ENCODE results near the gene SRCIN1.
A peak's percentile ranks its signal among the peaks of the same experiment; 100 is the strongest.
"Not testable (repeated sequence)": the region's sequence is repeated elsewhere in the genome, so short reads cannot be mapped to it uniquely, and the experiment has no call there.

SRCIN1 gene

GRCh38 chr17:38507921-38508569 lies 97.7 kb downstream of the SRCIN1 start:
- no peak for DNase-seq

DNA sequence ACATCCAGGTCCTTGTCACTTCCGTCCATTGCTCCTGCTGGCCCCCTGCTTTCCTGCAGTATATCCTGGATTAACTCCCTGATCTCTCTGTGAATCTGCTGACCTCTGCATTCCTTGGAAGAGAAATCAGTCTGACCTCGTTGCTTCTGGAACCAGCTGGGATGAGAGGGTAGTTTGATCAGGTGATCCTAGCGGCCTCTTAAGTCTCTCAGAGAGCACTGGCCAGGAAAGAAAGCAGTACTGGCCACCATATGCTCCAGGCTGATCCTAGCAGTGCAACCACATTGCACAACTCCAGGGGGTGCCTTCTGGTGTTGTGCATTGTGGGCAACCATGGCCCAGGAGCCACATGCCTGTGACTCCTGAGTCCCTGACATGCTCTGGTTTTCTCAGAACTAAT lies 98.3 kb downstream of the SRCIN1 start:
- no peak for DNase-seq

- no peak for DNase-seq
Observed at GRCh38 chr17:38504216-38504615, 101.5 kb downstream of the SRCIN1 start.

- not testable (repeated sequence) for DNase-seq
Observed at GRCh38 chr17:38503286-38503913, 102.4 kb downstream of the SRCIN1 start.

- not testable (repeated sequence) for DNase-seq
Observed at GRCh38 chr17:38501718-38502117, 104.0 kb downstream of the SRCIN1 start.

DNA sequence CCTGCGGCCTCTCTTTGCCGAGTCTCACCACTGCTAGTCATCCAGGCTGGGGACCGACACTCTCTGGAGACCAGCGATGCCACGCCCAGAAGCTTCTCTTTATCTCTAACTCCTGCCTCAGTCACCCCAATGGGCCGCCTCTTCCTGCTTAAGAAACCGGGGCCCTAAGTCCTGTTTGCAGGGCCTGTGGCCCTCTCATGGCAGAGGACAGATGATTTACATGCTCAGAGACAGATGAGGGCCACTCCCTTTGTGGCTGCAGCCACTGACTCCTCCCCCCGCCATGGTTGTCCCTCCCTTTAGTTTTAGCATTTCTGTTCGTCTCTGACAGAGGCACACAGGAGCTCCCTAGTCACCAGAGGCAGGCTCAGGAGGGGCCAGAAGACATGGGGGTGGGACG lies 106.5 kb downstream of the SRCIN1 start:
- DNase-seq = not testable (repeated sequence)

DNA sequence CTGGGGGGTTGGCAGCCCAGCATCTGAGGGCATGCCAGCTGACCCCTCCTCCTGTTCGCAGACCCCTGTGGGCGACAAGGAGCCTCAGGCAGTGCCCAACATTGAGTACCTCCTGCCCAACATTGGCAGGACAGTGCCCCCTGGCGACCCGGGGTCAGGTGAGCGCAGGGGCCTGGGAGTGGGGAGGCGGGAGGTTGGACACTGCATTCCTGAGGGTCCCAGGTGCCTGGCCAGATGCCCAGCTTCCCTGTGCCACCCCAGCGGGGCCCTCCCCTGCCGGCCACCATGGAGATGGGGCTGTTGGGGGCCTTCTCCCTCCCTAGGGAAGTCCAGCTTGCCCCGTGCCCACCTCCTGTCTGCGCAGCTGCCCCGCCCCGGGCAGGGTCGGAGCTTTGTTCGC lies 107.4 kb downstream of the SRCIN1 start:
- no peak for DNase-seq

DNA sequence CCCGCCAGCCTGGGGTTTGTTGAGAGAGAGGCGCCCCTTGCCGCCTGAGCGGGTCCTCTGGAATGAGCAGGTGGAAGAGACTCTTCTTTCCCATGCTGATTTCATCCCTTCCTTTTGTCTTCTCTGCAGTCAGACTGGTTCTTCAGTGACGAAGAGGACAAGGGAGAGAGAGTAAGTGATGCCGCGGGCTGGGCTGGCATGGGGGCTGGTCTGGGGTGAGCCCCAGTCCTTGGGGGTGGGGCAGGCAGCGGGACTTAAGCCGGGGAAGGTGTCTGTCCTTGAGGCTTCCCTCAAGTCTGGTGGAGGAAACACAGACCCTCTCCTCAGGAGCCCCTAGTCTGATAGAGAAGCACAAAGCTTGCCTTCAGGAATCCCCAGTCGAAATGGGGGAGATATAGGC lies 108.1 kb downstream of the SRCIN1 start:
- DNase-seq = not testable (repeated sequence)

GRCh38 chr17:38494152-38494551 lies 111.6 kb downstream of the SRCIN1 start:
- DNase-seq = not testable (repeated sequence)

GRCh38 chr17:38492067-38493040 lies 113.4 kb downstream of the SRCIN1 start:
- peak; percentile 72 to 95 for DNase-seq

GRCh38 chr17:38491346-38492066 lies 114.2 kb downstream of the SRCIN1 start:
- DNase-seq = not testable (repeated sequence)

- DNase-seq = not testable (repeated sequence)
Observed at GRCh38 chr17:38489774-38490173, 116.0 kb downstream of the SRCIN1 start.

- peak; percentile 15 to 45 for DNase-seq
Observed at GRCh38 chr17:38485681-38486298, 120.0 kb downstream of the SRCIN1 start.

DNA sequence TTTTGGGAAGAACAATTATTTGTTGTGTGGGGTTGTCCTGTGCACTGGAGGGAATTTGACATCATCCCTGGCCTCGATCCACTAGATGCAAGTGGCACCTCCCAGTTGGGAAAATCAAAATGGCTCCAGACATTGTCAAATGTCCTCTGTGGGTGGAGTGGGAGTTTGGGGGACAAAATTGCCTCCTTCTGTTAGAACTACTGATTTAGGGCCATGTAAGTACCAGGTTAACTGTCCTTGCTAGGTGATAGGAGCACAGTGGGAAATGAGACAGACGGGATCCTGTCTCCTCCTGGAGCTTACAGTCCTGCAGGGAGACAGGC lies 120.6 kb downstream of the SRCIN1 start:
- DNase-seq = no peak

GRCh38 chr17:38484242-38485145 lies 121.3 kb downstream of the SRCIN1 start:
- DNase-seq = peak; percentile 56 to 88

GRCh38 chr17:38482700-38483043 lies 123.1 kb downstream of the SRCIN1 start:
- DNase-seq = not testable (repeated sequence)

DNA sequence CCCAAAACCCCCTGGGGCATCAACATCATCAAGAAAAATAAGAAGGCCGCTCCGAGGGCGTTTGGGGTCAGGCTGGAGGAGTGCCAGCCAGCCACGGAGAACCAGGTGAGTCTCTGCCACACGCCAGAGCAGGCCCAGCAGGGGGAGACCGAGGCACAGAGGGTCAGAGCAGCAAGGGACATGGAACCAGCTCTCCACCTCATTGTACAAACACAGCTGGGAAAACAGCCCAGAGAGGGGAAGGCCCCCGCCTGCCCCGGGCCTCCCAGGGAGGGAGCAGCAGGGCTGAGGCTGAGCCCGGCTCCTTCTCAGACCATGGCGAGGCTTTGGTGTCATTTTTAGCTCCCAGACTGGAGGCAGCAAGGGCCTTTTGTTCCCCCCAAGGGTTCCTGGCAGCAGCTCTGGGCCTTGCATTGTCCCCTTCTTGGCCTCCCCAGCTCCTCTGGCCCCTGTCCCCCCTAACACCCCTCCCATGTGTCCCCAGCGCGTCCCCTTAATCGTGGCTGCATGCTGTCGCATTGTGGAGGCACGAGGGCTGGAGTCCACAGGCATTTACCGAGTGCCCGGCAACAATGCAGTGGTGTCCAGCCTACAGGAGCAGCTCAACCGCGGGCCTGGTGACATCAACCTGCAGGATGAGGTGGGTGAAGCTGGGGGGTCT lies 123.6 kb downstream of the SRCIN1 start:
- DNase-seq = not testable (repeated sequence)

Measured in inflammatory macrophage treated with lipopolysaccharide for 1 hour (primary cell).